Retina (tissue), 1 donor: ENCODE measurements around the gene CYTL1.
"Not testable (repeated sequence)": the region's sequence is repeated elsewhere in the genome, so short reads cannot be mapped to it uniquely, and the experiment has no call there.

ENCODE experiments used
- DNase-seq: peaks from one replicate; pipeline ENCODE4 v3.0.0-alpha.2; 2016

CYTL1 gene, protein sequence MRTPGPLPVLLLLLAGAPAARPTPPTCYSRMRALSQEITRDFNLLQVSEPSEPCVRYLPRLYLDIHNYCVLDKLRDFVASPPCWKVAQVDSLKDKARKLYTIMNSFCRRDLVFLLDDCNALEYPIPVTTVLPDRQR

DNA sequence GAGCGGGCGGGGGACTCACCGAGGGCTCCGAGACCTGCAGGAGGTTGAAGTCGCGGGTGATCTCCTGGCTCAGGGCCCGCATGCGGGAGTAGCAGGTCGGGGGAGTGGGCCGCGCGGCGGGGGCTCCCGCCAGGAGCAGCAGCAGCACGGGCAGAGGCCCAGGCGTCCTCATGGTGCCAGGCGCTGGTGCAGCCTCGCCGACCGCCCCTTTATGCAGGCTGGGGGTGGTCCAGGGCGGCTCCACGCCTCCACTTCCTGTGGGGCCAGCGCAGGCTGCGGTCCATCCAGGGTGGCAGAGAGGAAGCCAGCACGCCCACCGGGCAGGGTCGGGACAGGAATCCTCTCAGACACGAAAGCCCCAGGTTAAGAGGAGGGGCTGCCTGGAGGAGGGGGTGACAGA, at the start of gene CYTL1:
Gene CYTL1, minus strand, starts transcription at position 185 of the 400 bp plus-strand sequence. Its CDS starts 13 bp downstream, at position 172.
- DNase-seq, result peak; percentile 50

DNA sequence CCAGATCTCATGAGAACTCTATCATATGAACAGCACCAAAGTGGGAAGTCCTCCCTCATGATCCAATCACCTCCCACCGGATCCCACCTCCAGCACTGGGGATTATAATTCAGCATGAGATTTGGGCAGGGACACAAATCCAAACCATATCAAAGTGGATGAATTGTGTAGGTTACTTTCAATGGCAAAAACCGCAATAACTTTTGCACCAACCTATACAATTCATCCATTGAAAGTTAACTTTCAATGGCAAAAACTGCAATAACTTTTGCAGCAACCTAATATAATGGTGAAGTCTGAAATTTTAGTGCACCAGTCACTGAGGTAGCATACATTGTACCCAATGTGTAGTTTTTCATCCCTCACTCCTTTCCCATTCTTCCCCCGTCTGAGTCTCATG, 48.6 kb upstream of the CYTL1 start:
- DNase-seq, result no peak

DNA sequence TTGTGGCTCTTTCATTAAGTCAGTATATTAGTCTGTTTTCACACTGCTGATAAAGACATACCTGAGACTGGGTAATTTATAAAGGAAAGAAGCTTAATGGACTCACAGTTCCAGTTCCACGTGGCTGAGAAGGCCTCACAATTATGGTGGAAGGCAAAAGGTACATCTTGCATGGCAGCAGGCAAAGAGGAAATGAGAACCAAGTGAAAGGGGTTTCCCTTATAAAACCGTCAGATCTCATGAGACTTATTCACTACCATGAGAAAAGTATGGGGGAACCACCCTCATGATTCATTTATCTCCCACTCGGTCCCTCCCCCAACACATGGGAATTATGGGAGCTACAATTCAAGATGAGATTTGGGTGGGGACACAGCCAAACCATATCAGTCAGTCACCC, 47.7 kb upstream of the CYTL1 start:
- DNase-seq, result not testable (repeated sequence)

DNA sequence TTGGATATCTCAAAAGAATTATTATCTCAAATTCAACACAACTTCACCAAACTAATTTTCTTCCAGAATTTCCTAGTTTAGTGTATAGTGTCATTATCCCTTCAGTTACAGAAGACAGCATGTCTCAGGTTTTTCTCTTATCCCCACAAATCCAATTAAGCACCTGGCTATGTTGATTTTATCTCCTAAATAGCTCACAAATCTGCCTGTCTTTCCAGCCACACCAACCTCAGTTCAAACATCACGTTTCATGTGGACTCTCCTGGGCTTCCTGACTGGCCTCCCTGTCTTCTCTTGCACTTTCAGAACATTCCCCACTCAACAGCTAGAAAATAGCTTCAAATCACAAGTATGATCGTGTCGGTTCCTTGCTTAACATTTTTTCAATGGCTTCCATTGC, 46.8 kb upstream of the CYTL1 start:
- no peak for DNase-seq

DNA sequence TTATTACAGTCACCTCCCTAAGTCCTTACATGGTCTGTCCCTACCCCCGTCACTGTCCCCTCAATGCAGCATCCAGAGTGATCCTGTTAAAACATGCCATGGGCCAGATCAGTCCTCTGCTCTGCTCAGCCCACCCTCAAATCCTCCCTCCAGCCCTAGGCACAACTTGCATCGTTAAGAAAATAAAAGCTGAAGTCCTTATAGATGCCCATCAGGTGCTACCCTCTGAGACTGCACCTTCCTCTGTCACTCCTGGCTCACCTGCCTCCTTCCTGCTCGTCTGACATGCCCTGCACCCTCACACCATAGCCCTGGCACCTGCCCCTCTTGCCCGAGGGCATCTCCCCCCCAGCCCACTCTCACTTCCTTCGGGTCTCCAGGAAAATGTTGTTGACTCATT, 36.2 kb upstream of the CYTL1 start:
- no peak for DNase-seq

DNA sequence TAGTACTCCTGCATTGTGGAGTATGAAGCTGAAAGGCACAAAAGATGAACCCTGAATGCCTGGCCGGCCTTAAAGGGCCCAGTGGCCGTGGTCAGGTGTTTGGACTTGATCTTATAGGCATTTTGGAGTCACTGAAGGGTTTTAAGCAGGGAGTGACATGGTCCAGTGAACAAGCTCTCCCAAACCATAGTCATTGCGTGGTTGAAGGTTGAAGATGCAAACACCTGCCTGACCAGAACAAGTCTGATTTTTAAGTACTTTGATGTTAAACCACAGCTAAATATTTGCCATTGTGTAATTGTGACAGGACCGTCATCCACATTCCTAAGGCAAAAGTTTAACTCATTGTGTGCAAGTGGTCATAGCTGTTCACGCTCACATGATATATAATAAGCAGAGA, 35.3 kb upstream of the CYTL1 start:
- DNase-seq, result no peak

DNA sequence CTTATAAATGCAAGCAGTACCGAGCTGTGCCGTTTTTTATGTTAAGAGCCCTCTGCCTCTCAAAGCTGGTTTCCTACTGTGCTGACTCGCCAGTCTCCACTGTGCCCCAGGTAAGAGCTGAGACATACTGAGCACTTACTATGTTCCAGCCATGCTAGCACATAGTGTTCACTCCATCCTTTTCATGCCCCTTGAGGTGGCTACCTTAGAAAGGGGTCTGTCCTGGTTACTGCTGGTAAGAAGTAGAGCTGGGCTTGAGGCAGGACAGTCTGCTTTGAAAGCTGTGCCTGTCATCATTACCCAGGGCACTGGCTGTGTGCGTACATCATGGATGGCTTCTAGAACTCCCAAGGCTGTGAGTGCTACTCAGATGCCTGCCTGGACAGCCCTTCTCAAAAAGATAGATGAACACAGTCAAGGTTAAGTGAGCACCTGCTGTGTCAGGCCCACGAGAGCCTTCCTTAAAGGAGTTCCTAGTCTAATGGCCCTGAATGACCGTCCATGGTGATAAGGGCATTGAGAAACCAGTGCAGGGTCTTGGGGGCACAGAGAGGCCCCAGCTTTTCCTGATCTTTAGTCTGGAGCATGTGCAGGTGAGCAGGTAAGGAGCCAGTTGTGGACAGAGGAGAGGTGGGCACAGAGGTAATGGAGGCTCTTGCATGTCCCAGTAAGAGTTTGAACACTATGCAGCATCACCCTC, 33.6 kb upstream of the CYTL1 start:
- no peak for DNase-seq

DNA sequence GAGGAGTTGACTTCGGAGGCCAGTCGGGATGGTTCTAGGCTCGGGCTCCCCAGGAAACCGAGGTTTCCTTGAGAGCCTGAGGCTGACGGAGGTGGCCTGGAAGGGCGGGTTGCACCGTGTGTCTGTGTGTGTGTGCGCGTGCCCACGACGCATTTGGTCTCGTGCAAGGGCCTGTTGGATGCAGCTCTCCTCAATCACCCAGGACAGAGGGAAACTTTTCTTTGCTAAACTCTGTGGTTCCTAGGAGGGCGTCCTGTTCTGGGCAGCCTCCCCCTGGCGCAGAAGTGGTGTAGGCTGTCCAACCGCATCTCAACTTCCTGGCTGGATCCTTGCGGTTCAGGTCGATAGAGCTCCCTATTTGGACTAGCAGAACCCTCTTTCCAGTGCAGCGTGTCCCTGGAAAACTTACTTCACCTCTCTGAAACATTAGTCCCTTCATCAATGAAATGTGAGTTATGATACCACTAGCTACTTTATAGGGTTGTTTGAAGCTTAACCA, 33.0 kb upstream of the CYTL1 start:
- DNase-seq, result no peak

DNA sequence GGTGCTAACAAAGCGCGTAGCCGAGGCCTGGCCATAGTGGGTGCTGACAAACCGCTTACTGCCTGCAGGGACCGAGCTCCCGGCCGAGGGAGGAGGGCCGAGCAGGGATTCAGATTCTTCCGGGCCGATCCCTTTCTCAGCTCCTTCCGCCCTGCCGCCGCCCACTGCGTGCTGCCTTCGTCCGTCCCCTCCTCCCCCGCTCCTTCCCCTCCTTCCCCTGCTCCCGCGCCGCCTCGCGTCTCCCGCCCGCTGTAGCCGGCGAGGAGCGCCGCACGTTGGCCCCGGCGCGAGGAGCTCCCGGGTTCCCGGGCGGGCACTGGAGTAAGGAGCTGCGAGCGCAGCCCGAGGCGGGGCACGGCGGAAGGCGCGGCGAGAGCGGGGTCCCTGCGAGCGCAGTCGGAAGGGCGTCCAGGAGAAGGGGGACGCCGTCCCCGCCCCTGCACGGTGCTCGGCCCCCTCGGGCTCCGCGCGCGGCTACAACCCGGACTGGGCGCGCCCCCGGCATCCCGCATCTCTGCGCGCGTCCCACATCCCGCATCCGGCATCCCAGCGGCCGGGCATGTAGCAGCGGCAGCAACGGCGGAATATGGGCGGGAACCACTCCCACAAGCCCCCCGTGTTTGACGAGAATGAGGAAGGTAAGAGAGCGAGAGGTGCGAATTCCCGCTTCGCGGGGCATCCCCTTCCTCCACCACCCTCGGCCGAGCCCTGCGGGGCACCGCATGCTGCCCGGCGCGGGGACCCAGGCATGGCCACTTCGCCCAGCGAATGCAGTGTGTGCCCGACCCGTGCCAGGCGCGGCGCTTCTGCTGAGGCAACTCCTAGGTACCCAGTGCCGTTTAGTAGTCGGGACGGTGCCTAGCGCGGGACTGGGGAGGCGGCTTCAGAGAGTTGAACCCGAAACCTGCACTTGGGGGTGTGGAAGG, 32.3 kb upstream of the CYTL1 start, which contains the start of gene STK32B:
Gene STK32B, plus strand, starts transcription at position 203 of the 926 bp plus-strand sequence.
- DNase-seq, result peak; percentile 77

DNA sequence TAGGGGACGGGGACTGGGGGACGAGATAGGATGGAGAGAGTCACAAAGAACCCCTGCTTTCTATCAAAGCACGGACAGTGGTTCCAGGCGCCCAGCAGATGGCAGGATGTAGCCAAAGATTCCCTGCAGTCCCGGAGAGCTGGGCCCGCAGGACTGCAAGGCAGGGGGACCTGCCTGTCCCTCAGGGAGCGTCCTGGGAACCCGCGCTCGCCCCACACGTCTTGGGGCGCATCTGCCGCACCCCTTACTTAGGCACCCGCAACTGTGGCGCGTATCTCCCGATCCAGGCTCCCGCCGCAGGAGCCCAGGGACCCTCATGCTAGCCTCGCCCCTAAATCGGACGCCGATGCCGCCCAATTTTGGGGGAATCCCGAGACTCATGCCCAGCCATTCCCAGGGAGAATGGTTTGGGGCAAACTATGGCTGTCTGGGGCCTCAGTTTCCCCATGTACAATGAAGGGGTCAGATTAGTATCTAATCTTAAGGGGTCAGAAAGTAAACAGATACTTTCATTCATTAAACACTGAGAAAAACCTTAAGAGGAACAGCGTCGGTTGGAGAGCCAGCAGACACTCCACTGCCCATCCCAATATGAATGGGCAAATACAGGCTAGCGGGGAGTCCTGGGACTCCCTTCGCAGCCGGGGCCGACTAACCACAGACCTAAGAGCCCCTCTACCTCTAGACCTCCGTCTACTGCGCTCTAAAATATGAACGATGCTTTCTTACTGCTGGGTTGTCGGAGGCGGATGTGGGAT, 31.4 kb upstream of the CYTL1 start:
- peak; percentile 81 for DNase-seq

DNA sequence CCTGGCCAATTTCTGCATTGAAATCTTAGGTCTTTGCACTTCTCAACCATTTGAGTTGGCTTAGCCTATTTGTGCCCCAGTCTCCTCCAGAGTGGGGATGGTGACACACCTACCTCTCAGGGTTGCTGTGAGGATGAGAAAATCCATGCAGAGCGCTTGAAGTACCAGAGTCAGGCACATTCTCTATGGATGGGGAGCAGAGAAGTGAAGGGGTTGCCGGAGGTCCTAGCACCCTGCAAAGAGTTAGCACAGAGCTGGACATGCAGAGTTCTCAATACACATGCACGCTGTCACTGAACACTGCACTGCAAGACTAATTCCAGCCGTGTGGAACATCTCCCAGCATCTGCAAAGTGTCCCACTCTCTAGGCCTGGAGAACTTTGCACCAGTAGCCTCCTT, 29.5 kb upstream of the CYTL1 start:
- DNase-seq, result no peak

DNA sequence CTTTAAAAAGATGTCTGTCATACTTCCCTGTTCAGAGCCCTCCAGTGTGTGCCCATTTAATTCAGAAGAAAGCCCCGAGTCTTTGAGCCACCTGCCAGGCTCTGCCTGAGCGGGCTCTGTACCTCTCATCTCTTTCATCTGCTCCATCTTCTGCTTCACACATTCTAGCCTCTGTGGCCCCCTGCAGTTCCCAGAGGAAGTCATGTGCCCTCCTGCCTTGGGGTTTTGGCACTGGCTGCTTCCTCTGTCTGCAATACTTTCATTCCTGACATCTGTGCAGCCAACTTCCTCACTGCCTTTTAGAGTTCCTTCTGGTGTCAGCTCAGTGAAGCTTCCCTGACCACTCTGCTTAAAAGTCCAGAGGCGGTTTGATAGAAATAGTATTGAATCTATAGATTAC, 25.8 kb upstream of the CYTL1 start:
- DNase-seq, result no peak

DNA sequence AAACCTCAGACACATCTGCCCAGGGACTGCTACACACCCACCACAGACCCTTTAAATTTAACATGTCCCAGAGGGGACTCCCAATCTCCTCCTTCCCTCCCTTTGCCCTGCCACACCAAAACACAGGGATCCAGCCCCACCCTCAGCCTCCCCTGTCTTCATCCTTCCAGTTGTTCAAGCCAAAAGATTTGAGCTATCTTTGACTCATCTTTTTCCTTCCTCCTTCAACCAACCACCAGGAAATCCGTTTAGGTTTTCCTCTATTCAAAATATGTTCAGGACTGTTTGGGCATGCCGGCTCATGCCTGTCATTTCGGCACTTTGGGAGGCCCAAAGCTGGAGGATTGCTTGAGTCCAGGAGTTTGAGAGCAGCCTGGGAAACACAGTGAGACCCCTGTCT, 25.1 kb upstream of the CYTL1 start:
- no peak for DNase-seq

DNA sequence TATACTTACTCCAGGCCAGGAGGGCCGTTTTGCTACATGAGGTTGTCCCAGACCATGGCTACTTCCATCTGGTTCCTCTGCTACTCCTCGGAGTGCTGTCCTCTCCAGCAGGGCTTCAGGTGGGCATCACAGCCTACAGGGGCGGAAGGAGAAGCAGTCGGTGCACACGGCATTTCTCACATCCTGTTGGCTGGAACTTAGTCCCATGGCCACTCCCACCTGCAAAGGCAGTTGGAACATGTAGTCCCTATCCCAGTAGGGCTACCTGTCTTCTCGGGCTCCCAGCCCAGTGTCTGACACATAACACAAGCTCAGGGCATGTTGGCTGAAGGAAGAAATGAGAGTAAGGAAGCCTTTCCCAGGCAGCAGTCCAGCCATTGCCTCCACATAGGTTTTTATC, 24.3 kb upstream of the CYTL1 start:
- no peak for DNase-seq

DNA sequence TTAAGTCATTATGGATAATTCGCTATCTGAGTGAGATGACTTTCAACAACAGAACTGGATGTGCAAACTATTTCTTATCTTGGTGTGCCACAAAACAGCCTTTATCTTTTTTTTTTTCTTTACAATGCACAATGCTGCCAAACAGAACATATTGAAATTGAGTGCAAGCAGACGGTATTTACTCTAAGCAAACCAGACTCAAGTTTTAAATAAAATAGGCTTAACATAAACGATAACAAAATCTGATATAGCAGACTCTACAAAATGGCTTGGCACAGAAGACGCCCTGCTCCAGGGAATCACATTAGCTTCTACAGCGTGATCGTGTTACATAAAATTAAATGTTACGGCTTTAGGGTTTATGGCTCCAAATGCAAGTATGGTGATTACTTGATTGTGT, 22.4 kb upstream of the CYTL1 start:
- DNase-seq, result no peak

DNA sequence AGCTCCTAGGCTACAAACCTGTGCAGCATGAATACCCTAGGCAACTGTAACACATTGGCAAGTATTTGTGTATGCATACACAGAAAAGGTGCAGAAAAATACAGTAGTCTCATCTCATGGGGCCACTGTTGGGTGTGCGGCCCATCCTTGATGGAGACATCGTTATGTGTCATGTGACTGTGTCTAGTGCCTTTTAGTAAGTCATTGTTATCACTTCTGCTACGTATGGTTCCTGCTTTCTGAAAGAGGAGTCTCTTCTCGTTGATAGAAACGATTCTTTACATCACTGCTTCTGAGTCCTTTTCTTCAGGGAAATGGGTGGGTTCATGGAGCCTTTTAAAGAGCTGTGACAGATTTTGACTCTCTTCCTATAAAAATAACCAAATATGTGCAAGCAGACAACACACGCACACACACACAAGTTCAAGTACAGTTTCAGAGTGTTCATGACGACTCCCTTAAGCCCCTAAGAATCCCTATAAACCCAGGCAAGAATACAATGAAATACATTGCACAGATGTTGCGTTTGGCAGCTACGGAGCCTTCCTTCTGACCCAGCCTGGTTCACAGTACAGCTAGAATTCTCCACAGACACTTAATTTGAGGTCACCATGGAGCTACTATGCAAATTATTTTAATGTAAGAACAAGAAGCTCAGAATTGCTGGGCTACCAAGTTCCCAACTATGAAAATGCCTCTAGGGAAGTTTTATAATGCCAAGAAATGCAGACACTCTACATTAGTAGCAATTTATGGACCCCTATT, 21.8 kb upstream of the CYTL1 start:
- no peak for DNase-seq

DNA sequence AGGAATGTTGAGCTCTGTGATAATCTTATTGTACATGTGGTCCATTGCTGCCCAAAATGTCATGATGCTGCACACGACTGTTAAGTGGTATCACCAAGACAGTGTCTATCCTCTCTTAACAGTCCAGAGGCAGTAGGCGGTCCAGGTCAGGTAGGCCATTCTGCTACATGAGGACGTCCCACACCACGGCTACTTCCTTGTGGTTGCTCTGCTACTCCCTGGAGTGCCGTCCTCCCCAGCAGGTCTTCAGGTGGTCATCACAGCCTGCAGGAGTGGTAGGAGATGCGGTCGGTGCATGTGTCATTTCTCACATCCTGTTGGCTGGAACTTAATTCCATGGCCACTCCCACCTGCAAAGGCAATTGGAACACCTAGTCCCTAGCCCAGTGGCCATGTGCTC, 20.5 kb upstream of the CYTL1 start:
- no peak for DNase-seq

DNA sequence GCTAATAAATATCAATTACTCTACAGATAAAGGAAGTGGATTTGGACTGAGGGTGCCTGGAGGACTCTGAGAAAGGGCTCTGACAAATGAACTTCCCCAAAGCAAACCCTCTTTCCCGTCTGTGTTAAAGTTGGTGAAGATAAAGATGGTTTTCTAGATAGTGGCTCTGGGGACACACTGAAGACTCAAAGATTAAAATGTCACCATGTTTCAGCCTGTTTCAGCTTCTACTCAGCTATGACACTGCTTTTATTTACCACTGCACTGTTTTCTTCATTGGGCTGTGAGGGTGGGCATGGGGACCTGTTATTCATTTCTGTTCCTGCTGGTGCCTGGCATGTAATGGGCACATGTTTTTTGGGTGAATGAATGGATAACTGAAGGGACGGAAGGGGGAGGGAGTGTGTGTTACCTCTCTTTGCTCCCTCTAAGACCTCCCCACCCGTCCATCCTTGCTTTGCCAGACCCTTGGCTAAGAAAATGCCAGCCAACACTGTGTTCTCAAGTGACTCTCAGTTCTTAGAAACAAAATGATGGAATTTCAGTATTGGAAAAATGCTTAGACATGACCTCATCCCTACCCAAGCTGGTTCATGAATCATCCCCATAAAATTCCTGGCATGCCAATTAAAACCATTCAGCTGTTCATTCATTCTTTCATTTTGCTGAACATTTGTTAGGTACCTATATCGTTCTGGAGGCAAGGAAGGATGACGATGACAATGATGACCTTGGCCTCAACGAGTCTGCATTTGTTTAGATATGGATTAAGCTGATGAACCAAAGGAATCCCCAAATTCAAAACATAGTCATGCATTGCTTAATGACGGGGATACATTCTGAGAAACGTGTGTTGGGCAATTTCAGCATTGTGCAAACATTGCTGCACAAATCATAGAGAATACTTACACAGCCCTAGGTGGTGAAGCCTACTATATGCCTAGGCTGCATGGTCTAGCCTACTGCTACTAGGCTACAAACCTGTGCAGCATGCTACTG, 18.6 kb upstream of the CYTL1 start:
- no peak for DNase-seq

DNA sequence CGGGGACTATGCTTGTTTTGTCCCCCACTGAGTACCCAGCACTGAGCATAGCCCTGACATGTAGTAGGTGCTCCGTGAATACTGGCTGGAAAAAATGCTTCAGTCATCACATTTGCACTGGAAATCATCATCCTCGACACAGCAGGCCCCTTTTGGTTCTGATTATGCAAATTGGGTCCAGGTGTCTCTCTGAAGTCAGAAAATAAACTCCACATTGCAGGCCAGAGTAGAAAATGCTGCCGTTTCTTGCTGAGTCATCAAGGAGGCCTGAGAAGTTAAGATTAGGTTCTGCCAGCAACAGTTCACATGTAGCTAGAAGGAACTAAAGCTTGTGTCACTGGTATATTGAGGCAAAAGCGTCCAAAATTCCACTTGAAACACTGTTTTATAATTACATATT, 17.0 kb upstream of the CYTL1 start:
- no peak for DNase-seq

DNA sequence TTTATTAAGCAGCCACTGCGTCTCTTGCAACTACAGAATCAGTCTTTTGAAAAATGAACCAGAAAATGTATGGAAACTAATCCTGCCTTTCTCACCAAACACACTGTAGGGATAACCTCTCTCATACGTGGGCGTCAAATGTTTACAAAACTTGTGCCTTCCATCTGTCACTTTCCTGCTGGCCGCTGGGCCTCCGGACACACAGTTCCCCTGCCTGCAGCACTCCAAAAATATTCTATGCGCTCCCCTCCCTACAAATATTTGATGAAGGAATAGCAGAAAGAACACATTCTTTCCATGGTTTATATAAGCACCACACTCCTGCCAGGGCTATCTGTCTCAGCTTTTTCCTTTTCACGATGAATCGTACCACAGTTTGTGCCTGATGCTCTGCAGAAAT, 14.9 kb upstream of the CYTL1 start:
- DNase-seq, result no peak
